K562 (cell line): ENCODE measurements around the gene KDM5A. TPM values are rescaled to one million over a fixed set of nuclear protein-coding genes. Genes with fewer than 3 reads are reported as not detected.

Experiments used
- ARID2 ChIP-seq: fragments of 450-650 bp; IDR thresholded peaks from 2 replicates; pipeline ENCODE4 v1.6.1; 2017; ENCODE audit warnings: antibody characterized with exemption, mild to moderate bottlenecking
- CBX2 ChIP-seq: fragments of 200-600 bp; sonication (generic); IDR thresholded peaks from one replicate; pipeline ENCODE4 v1.6.1; 2012; ENCODE audit warnings: mild to moderate bottlenecking, low read length, inconsistent platforms; ENCODE audit not compliant: insufficient read depth, poor library complexity, severe bottlenecking
- E2F8 ChIP-seq: fragments of 450-650 bp; IDR thresholded peaks from 2 replicates; pipeline ENCODE4 v1.7.1; 2018; ENCODE audit warnings: mild to moderate bottlenecking, low read depth; ENCODE audit not compliant: partially characterized antibody
- ESRRB ChIP-seq: fragments of 250-450 bp; sonication (Bioruptor Pico); IDR thresholded peaks from 2 replicates; pipeline ENCODE4 v1.5.0; 2020; ENCODE audit warnings: mild to moderate bottlenecking, moderate library complexity, borderline replicate concordance
- MED1 ChIP-seq: sonication (generic); formaldehyde crosslinking; IDR thresholded peaks from 2 replicates; pipeline ENCODE4 v1.8.1; 2023; ENCODE audit warnings: missing genetic modification reagents, borderline replicate concordance
- NCOA4 ChIP-seq: fragments of 450-650 bp; IDR thresholded peaks from 2 replicates; pipeline ENCODE4 v1.6.1; 2018; ENCODE audit warnings: mild to moderate bottlenecking; ENCODE audit not compliant: partially characterized antibody
- SIX5 ChIP-seq, 2 experiments: IDR thresholded peaks; 2 replicates each; pipeline ENCODE4 v1.6.1; 2011; ENCODE audit warnings: low read length in 2 of 2, borderline replicate concordance in 1 of 2, low read depth in 1 of 2, mild to moderate bottlenecking in 1 of 2, moderate library complexity in 1 of 2; ENCODE audit not compliant: insufficient read depth in 1 of 2
- TAF9B ChIP-seq: fragments of 450-650 bp; IDR thresholded peaks from 2 replicates; pipeline ENCODE4 v1.6.1; 2018; ENCODE audit warnings: mild to moderate bottlenecking; ENCODE audit not compliant: partially characterized antibody
- ZBTB5 ChIP-seq: fragments of 450-650 bp; IDR thresholded peaks from 2 replicates; pipeline ENCODE4 v1.6.1; 2017; ENCODE audit warnings: antibody characterized with exemption
- ZNF324 ChIP-seq: fragments of 250-450 bp; sonication (Bioruptor Pico); IDR thresholded peaks from 2 replicates; pipeline ENCODE4 v1.4.0; 2020; ENCODE audit warnings: mild to moderate bottlenecking
- polyA plus RNA-seq, 8 experiments: library from polyadenylated mRNA; depleted of rRNA in 4 of 8; stranded (reverse) in 5 of 8; unstranded in 3 of 8; fragments of >200 nt; fragmentation: Nextera tagmentation in 2 of 8; fragmentation: Illumina TruSeq in 1 of 8; extraction: Ambion mirVana in 2 of 8; extraction: Trizol in 1 of 8; gene quantifications; 2 replicates each; pipeline versions ENCODE4 v1.2.1 to v1.2.3, GENCODE V29; 2011 to 2014; ENCODE audit warnings: inconsistent platforms in 1 of 8, missing spikeins in 1 of 8
- total RNA-seq, 7 experiments: library from RNA; depleted of rRNA in 6 of 7; stranded (reverse); fragments of >200 nt in 6 of 7; fragmentation: Illumina TruSeq in 2 of 7; extraction: Trizol in 2 of 7; gene quantifications; 2 replicates each; pipeline versions ENCODE4 v1.2.1 to v1.2.3, GENCODE V29; 2011 to 2021; ENCODE audit warnings: low replicate concordance in 1 of 7
- TF ChIP-seq, protein P1 (sequence below): fragments of 250-450 bp; sonication (Bioruptor Pico); IDR thresholded peaks from 2 replicates; pipeline ENCODE4 v1.4.0; 2020; ENCODE audit warnings: mild to moderate bottlenecking, moderate library complexity, borderline replicate concordance

The KDM5A gene
- total and polyA plus RNA-seq, 9 of the 15 experiments (the other 6 are each of a cell fraction or from before 2014, with no cell fraction given), result 5.5 to 35.1 (median 13.1) TPM

- TF ChIP-seq, protein P1, sequence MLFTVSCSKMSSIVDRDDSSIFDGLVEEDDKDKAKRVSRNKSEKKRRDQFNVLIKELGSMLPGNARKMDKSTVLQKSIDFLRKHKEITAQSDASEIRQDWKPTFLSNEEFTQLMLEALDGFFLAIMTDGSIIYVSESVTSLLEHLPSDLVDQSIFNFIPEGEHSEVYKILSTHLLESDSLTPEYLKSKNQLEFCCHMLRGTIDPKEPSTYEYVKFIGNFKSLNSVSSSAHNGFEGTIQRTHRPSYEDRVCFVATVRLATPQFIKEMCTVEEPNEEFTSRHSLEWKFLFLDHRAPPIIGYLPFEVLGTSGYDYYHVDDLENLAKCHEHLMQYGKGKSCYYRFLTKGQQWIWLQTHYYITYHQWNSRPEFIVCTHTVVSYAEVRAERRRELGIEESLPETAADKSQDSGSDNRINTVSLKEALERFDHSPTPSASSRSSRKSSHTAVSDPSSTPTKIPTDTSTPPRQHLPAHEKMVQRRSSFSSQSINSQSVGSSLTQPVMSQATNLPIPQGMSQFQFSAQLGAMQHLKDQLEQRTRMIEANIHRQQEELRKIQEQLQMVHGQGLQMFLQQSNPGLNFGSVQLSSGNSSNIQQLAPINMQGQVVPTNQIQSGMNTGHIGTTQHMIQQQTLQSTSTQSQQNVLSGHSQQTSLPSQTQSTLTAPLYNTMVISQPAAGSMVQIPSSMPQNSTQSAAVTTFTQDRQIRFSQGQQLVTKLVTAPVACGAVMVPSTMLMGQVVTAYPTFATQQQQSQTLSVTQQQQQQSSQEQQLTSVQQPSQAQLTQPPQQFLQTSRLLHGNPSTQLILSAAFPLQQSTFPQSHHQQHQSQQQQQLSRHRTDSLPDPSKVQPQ (CRISPR knock-in tag), result no peak
- no peak for TF ChIP-seq ARID2
- TF ChIP-seq ZNF324 (CRISPR knock-in tag), result no peak
- TF ChIP-seq ESRRB (CRISPR knock-in tag), result no peak
- TF ChIP-seq NCOA4, result no peak
- no peak for TF ChIP-seq TAF9B
- no peak for TF ChIP-seq MED1
- TF ChIP-seq E2F8, result no peak
- TF ChIP-seq CBX2, result no peak
- no peak for TF ChIP-seq SIX5 (IDR thresholded peaks at IDR 0.05; ENCODE audit: borderline replicate concordance in 1 of 2, insufficient read depth in 1 of 2, low read depth in 1 of 2, low read length in 2 of 2)
- TF ChIP-seq ZBTB5, result no peak
Observed at GRCh38 chr12:272942-273341, 116.2 kb downstream of the KDM5A start (continued).
